Suppressor macrophage treated with lipopolysaccharide for 4 hours (primary cell): ENCODE data around the gene CNN2.
A peak's percentile ranks its signal among the peaks of the same experiment; 100 is the strongest.

Experiments
- DNase-seq: peaks from one replicate; pipeline ENCODE4 v3.0.0-alpha.2; 2020

CNN2 gene

GRCh38 chr19:1068009-1069001 lies 41.9 kb downstream of the CNN2 start:
- peak; percentile 62 for DNase-seq

- peak; percentile 93 for DNase-seq
Measured at GRCh38 chr19:1069009-1069779, 42.8 kb downstream of the CNN2 start.

GRCh38 chr19:1070576-1070930 lies 44.1 kb downstream of the CNN2 start:
- no peak for DNase-seq

GRCh38 chr19:1070931-1071791 lies 44.8 kb downstream of the CNN2 start:
- no peak for DNase-seq

- DNase-seq, result no peak
Measured at GRCh38 chr19:1072371-1073015, 46.1 kb downstream of the CNN2 start.

- no peak for DNase-seq
Measured at GRCh38 chr19:1073063-1073955, 46.9 kb downstream of the CNN2 start.

GRCh38 chr19:1073956-1074517 lies 47.6 kb downstream of the CNN2 start:
- no peak for DNase-seq

GRCh38 chr19:1074544-1075283 lies 48.3 kb downstream of the CNN2 start:
- DNase-seq, result peak; percentile 86

- DNase-seq, result no peak
Measured at GRCh38 chr19:1076046-1076386, 49.6 kb downstream of the CNN2 start.

GRCh38 chr19:1076951-1077350 lies 50.5 kb downstream of the CNN2 start:
- DNase-seq, result peak; percentile 87

- no peak for DNase-seq
Measured at GRCh38 chr19:1079566-1080111, 53.2 kb downstream of the CNN2 start.

GRCh38 chr19:1080360-1081161 lies 54.2 kb downstream of the CNN2 start:
- DNase-seq, result no peak

- DNase-seq, result no peak
Measured at GRCh38 chr19:1081301-1082164, 55.1 kb downstream of the CNN2 start.

- DNase-seq, result peak; percentile 50
Measured at GRCh38 chr19:1082165-1082927, 55.9 kb downstream of the CNN2 start.

- DNase-seq, result no peak
Measured at GRCh38 chr19:1082928-1083816, 56.8 kb downstream of the CNN2 start.
